Activated naive CD4-positive, alpha-beta T cell treated with Interleukin-2 at 50 U/mL for 16 hours (primary cell): ENCODE results near the gene TMCC3.
"Not testable (repeated sequence)": the region's sequence is repeated elsewhere in the genome, so short reads cannot be mapped to it uniquely, and the experiment has no call there.

ENCODE experiments used
- DNase-seq: peaks from one replicate; pipeline ENCODE4 v3.0.0-alpha.2; 2020

TMCC3 gene

DNA sequence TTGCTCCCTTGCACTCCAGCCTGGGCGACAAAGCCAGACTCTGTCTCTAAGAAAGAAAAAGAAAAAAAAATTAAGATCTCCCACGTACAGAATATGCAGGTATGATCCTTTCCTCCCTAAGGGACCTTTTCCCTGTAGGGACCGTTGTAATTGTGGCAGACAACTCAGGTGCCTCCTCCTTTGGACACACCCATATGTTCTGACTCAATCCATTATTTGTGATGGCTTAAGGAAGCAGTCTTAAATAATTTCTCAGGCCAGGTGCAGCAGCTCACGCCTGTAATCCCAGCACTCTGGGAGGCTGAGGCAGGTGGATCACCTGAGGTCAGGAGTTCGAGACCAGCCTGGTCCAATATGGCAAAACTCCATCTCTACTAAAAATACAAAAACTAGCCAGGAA, 53.1 kb downstream of the TMCC3 start:
- DNase-seq, result no peak

DNA sequence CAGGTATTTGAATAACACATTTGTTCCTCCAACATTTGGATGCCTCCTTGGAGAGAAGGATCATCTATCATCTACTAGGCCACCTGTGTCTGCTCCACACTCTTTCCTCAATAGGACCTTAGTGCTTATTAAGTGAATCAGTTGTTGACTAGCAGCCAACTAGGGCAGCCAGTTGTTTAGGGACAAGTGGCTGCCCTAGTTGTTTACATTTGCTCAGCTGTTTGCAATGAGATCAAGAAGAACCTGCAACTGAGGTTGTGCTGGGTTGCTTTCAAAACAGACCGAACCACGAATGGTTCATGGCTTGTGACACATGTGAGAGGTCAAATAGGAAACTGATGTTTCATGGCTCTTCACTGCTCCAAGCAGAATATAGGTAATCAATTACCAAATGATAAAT, 53.8 kb downstream of the TMCC3 start:
- DNase-seq, result no peak

DNA sequence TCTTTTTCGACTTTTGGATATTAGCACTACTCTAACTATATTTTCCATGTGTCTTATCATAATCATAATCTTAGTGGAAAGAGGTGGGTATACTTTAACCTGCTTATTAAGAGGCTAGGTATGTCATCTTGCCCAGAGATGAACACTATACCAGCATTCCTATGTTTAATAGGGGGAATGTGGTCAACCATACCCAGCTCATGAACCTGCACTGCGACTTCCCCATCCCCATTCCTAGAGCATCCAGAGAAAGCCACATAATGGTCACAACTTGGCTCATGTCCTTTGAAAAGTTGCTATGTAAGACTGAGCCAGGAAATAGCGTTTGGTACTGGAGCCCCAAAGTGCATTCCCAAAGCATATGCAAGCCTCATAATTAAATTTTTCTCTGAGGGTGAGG, 55.2 kb downstream of the TMCC3 start:
- DNase-seq, result no peak

DNA sequence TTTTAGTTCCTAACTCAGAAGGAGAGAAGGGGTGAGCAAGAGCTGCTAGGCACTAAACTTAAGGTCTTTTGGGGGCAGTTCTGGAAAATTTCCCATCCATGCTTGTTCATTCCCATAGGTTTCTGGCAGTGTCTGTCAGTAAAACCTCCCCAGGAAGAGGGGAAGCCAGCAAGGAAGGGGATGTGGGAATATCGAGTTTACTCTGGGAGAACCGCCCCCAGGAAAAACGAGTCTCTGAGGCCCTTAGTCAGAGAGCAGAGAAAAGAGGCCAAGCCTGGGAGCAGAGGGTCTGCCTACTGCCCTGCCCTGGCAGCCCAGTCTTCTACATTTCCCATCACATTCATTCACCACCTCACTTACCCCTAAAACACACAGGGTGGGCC, 55.9 kb downstream of the TMCC3 start:
- DNase-seq, result no peak

DNA sequence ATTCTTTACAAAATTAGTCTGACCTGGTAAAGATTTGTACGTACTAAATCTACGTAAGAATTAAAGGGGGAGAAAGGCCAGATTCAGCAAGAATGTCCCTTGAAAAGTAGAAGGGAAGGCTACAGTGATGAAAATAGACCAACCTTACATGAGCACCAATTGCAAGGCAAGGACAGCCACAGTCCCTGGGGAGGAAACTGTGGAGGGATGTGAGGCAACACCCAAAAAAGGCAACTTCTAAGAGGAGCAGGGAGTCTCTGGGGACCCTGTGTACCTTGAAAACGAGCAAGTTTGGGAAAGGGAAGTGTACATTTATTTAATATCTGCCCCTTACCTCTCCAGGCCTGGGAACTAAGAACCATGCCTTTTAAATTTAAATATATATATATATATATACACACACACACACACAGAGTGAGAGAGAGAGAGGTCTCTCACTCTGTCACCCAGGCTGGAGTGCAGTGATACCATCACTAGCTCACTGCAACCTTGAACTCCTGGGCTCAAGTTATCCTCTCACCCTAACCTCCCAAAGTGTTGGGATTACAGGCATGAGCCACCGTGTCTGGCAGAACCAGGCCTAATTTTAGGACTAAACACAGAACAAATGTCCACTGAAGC, 56.4 kb downstream of the TMCC3 start:
- DNase-seq, result no peak

DNA sequence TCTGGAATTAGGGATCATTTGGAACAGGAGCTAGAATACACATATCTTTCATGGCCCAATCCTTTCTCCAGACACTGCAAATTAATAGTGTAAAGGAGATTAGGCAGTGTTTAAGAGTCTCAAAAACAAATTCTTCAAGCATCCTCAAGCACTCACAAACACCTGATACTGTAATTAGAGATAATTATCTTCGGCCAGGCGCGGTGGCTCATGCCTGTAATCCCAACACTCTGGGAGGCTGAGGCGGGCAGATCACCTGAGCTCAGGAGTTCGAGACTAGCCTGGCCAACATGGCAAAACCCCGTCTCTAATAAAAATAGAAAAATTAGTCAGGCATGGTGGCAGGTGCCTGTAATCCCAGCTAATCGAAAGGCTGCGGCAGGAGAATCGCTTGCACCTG, 57.6 kb downstream of the TMCC3 start:
- not testable (repeated sequence) for DNase-seq

DNA sequence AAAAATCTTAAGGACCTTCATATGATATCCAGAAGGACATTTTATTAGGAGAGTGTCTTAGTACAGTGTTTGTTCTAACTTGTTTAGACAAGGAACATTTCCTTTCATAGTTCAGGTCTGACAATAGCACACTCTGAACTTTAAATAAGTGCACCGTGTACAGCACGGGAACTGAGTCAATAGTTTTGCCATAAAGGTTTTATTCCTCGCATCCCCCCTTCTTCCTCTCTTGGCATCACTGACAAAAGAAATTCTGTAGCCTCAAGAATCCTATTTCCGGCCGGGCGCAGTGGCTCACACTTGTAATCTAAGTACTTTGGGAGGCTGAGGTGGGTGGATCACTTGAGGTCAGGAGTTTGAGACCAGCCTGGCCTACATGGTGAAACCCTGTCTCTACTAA, 58.3 kb downstream of the TMCC3 start:
- DNase-seq, result no peak

DNA sequence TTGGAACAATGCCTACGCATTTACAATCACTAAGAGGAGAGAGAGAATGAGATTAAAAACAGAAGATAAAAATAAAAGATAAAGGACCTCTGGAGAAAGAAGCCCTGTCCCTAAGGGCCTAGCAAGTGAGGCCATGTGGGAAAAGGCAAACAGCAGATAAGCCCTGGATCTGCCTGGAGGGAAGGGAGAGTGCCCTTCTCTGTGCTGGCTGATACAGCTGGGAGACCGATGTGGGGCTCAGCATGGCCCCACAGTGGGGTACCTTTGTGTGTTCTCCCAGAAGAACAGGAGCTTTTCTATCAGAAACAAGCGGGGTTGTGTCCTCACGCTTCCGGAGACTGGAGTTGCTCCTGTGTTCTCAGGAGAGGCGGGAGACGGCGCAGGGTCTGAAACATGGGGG, 59.9 kb downstream of the TMCC3 start:
- no peak for DNase-seq

DNA sequence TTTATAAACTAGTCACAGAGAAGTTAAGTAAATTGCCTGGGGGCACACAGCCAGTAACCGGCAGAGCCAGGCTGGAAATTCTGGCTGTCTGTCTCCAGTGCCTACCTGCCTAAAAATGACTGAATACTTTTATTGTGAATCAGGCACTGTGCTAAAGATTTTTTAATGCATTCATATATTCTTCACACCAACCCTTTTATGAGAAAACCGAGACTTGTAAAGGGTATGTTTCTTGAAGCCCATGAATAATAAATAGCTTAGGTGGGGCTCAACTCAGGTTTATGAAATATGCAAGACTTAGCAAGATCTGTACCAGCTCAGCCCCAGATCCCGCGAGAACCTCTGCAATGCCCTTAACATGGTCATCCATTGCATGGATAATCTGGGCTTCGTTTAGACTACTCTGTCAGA, 60.8 kb downstream of the TMCC3 start:
- no peak for DNase-seq

DNA sequence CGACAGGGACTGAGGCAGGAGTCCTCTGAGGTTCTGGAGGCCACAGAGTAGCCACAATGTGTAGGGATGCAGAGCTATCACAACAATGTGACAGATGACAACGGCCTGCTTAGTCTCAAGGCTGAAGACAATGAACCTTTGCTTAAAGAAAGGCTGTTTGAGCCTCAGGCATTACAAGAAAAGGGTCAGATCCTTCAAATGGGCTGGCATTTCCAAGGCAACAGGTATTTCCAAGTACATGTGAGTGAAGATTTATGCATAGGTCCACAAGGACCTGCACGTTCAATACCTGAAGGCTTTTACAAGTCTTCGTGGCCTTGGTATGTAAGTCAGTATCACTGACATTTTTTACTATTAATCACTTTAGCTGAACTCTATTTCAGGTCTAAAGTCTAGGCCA, 62.0 kb downstream of the TMCC3 start:
- DNase-seq, result no peak

DNA sequence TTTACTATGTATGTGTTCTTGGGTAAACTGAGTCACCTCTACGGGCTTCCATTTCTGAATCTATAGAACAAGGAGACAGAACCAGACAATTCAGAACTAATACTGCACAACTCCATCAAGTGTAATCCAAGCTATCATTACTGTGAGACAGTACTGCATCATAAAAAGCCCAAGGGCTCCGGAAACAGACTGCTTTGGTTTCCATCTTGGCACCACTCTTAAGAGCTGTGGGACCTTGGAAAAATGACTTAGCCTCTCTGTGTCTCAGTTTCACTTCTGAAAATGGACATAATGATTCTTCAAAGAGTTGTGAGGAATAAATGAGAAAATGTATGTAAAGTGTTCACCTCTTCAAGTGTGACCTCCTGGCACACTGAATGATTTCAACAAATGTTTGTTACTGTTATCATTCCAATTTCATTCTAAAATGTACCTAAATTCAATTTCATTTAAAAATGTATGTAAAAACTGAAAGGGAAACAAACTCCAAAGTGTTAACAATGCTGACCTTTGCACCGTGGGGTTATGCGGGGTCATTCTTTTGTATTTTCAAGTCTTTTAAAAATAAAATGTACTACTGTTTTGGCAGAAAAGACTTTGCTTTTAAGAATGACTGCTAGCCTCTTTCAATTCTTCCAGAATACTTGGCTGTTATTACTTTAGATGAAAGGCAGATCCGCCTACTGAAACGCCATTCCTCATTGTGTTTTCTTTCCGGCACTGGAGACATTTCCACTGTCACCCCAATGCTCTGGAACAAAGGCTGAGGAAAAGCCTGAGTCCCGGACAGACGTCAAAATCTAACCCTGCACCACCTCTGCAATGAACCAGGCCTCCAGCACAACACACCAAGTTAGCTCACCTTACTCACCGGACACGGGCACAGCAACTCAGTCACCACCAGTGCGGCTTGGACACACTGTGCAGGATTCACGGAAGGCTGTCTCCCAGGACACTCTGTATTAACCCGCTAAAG, 62.8 kb downstream of the TMCC3 start:
- DNase-seq, result no peak

DNA sequence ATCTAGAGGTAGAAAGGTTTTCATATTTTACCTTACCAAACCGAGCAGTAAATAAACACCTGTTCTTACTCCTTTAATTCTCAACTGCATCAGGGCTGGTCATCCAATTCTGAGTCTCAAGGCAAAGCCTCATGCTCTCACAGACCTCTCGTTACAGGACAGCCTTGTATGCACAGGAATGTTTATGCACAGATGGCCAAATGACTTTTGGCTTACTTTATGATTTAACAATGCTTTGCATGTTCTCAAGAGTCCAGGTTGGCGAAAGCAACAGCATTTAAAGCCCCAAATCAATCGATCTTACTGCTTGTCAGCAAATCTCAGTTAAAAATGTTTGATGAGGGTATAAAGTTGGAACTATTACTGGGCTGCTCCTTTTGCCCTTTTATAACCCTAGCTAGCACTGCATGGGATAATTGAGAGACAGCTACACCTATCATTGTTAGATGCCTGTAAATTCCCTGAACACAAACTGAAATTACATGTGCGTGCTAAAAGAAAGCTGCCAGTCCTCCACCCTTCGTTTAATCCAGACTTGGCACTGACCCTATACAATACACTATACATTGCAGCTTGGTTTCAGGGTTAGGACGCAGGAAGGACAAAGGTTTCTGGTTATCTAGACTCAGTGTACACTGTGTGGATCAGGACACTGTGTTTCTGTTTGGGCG, 63.6 kb downstream of the TMCC3 start:
- no peak for DNase-seq

DNA sequence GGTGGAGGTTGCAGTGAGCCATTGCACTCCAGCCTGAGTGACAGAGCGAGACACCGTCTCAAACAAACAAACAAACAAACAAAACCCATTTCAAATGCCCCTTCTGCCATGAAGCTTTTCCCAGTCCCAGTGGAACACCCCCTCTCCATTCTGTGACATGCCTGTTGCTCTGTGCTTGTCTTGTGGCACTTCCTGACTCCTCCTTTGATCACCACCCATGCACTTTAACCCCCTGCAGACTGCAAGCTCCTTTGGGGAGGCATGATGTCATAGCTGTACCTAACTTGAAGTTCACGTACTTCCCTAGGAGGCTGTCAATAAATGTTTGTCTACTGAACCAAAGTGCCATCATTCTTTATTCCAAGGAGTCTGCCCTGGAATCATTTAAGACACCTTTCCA, 64.7 kb downstream of the TMCC3 start:
- no peak for DNase-seq

DNA sequence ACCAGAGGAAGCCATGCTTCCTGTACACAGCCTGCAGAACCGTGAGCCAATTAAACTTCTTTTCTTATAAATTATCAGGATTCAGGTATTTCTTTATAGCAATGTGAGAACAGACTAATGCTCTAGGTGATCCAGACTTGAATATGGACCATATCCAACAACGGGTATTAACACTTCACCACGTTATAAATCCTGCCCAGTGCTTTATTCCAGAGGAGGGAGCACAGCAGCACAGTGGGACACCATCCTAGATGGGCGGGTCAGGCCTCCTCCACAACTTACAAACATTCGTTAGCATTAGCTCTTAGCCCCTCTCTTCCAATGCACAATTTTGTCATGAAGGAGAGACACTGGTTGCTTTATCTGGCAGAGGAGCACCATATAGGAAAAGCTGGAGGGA, 66.0 kb downstream of the TMCC3 start:
- DNase-seq, result no peak

DNA sequence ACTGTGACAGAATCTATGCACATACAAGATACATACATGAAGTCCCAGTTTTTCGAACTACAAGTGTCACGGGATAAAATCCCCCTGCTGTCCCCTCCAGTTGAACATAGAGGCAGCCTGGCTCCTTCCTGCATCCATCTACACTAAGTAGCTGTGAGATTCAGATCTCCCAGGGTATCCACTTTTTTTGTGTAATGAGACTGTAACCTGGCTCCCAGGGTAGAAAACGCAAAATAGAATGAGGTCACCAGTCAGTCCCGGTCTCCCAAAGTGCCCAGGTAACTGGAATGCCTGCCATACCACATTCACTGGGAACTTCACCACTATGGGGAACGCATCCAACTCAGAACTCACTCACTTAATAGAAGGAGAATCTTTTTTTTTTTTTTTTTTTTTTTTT, 67.8 kb downstream of the TMCC3 start:
- DNase-seq, result no peak

DNA sequence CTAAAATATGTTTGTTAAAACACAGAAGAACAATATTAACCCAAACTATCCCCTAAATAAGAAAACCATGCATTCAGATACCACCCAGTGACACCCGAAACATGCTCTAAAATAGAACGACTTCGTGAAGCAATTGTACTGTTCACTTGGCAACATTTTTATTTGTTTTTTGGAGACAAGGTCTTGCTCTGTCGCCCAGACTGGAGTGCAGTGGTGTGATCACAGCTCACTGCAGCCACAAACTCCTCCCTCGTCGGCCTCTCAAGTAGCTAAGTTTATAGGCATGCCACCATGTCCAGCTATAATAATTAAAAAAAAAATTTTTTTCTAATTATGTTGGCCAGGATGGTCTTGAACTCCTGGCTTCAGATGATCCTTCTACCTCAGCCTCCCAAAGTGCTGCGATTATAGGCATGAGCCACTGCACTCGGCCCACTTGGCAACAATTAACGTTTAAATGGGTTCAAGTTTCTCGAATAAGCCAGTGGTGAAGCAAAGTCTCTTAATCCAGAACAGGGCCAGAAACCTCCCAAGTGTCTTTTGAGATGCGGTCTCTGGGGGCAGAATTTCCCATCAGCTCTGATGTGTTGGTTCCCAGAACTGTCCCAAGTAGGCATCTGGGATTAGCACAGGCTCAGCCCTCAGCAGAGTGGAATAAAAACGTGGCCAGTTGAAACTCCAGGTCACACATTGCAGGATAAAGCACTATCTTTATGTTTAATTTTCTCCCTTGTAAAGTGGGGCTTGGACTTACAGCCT, 74.5 kb downstream of the TMCC3 start:
- DNase-seq, result no peak

DNA sequence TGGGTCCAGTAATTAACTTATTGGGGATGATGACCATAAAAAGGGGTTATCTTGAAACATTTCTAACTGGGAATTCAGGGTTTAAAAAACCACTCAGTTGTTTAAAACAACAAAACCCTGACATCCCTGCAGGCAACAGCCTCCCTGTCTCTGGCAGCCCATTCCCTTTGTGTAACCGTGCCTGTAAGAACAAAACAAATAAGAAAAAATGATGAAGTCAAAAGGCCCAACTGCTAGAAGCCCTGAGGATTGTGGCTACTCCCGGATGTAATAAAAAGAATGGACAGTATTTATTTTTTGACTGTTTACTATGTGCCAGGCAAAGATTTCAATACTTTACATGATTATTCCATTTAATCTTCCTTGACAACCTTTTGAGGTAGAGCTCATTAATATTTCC, 75.3 kb downstream of the TMCC3 start:
- no peak for DNase-seq

DNA sequence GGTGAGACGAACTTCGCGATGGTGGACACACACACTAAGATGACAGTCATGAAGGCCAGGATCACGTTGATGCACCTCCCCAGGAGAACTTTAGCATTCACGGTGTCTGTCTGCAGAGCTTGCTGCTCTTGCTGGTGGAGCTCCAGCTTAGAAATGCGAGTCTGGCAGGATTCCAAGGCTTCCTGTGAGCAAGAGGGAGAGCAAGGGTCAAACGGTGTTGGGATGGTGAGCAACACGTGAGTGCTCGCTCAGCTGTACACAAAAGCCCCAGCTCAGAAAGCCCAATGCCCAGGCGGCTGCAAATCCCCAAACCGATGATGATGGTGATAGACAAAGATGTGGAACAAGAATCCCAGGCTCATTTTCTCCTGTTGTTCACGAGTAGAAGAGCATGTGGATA, 78.8 kb downstream of the TMCC3 start:
- no peak for DNase-seq

DNA sequence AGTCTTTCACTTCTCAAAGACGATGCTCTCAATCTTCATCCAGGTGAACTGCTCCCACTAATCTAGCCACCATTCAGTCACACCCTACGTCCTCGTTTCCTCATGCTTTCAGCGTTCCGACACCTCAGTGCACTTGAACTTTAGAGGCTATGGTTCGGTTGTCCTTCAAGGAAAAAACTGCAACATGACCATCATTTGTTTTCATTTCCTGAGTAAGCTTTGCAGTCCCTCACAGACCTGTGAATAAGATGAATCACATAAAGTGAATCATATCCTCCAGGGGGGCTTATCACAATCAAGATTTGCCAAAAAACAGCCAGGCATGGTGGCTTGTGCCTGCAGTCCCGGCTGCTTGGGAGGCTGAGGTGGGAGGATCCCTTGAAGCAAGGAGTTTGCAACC, 80.2 kb downstream of the TMCC3 start:
- DNase-seq, result no peak

DNA sequence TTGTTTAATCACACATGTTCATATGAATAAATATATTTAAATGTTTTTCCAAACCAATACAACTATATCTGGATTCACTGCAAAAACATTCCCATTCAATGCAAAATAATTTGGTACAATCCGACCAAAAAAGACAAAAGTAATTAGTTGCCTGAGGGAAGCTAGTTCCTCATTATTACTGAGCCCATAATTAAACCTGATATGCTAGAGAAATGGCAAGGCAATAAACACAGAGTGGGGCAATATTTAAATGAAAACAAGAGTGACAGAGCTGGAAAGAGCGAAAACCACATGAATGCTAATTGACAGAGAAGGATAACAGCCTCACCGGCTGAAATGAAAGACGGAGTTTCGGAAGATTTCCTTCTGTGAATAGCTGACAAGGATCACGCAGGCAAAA, 82.6 kb downstream of the TMCC3 start:
- DNase-seq, result no peak

DNA sequence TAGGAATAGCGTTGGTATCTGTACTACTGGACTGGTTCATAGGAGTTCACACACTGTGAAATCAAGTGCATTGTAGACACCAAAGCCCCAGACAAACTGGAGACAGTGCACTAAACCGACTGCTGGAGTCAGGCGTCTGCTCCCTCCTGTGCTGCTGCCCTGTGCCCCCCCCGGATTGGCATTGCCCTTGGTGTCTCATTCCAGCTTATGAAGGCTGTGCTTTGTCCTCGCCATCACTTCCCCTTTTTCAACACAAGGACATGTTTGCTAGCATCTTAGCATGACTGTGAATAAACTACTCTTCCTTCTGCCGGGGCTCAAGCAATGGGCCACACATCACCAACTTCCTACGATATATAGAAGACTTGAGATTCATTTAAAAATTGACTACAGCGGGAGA, 84.0 kb downstream of the TMCC3 start:
- DNase-seq, result no peak

DNA sequence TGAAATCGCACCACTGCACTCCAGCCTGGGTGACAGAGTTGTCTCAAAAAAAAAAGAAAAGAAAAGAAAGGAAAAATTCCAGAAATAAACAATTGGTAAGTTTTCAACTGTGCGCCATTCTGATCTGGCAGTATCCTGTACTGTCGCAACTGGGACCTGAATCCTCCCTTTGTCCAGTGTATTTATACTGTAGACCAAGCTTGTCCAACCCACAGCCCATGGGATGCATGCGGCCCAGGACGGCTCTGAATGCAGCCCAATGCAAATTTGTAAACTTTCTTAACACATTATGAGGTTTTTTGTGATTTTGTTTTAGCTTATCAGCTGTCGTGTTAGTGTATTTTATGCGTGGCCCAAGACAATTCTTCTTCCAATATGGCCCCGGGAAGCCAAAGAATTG, 84.7 kb downstream of the TMCC3 start:
- DNase-seq, result no peak

DNA sequence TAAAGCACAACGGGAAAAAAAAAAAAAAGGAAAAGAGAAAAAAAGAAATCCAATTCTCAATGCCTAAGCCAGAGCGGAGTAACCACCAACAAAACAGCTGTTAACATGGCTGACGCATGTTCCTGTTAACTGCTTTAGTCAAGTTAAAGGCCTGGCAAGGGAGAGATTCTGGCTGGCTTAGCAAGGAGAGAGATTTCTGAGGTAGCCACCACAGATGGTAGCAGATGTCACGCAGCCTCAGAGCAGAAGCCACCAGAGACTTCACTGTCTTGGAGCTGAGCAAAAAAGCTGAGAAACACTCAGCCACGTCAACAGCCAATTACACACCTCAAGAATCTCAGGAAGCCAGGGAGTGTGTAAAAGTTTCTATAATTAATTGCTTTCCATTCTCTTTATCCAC, 87.1 kb downstream of the TMCC3 start:
- no peak for DNase-seq
